Stimulated activated CD4-positive, alpha-beta T cell treated with anti-CD3 and anti-CD28 coated beads, Interleukin-12 subunit alpha, Interleukin-12 subunit beta, amount 100 ng/mL, for 48 hours (primary cell): Measurements from ENCODE around the gene FHOD3.
"Not testable (repeated sequence)": the region's sequence is repeated elsewhere in the genome, so short reads cannot be mapped to it uniquely, and the experiment has no call there.

Experiments used
- DNase-seq, 3 donors: peaks; one replicate each; pipeline ENCODE4 v3.0.0-alpha.2; 2020; ENCODE audit warnings: low read depth in 2 of 3, low spot score in 1 of 3

Gene FHOD3

DNA sequence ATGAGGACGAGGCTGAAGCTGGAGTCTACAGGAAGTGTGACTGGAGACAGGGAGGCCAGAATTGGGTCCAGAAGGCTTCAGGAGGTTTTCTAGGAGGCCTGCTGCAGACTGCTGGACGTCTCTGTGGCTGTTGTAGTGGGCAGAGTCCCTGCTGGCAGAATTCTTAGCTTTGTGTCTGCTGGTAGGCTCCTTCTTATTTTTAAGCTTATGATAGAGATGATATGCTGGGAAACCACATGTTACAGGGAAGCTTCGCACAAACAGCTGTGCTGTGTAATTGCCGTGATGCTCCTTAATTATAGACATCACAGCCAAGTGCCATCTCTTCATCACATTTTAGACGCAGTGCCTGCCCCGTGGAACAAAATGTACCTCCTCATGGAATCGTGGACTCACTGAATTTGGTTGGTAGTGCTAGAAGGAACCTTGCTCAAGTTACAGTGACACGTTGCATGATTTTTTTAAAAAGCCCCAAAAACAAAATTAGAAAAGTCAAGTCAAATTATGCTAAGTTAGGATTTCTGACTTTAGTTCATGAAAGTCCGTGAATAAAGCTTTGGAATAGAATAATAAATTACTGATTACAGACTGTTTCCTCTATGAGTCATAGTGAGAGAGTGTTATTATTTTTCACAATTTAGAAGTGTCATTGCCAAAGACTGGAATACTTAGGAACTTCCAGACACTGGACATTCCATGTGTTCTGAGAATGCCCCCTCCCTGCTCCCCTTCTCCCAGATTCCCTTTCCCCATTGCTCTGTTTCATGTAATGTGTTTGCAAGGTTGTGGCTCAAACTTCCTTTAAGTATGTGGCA lies 144.1 kb downstream of the FHOD3 start:
- no peak for DNase-seq

GRCh38 chr18:36442717-36443116 lies 145.2 kb downstream of the FHOD3 start:
- DNase-seq, result no peak

DNA sequence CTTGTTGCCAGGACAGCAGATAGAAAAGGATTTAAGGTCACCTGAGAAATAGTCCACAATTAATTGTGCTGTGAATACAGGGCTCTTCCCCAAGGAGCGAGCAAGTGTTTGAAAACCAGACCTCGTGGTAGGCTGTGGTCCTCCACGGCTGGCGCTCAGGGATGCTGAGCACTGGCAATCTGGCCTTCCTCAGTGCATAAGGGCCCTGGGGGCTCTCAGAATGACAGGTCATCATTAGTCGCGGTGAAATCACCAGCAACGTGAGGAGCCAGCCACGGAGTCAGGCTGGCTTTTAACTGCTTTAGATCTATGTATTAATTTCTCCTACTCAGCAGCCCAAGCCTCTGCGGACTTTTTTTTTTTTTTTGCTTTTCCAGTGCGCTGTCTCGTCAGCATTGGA lies 148.5 kb downstream of the FHOD3 start:
- DNase-seq, result no peak

DNA sequence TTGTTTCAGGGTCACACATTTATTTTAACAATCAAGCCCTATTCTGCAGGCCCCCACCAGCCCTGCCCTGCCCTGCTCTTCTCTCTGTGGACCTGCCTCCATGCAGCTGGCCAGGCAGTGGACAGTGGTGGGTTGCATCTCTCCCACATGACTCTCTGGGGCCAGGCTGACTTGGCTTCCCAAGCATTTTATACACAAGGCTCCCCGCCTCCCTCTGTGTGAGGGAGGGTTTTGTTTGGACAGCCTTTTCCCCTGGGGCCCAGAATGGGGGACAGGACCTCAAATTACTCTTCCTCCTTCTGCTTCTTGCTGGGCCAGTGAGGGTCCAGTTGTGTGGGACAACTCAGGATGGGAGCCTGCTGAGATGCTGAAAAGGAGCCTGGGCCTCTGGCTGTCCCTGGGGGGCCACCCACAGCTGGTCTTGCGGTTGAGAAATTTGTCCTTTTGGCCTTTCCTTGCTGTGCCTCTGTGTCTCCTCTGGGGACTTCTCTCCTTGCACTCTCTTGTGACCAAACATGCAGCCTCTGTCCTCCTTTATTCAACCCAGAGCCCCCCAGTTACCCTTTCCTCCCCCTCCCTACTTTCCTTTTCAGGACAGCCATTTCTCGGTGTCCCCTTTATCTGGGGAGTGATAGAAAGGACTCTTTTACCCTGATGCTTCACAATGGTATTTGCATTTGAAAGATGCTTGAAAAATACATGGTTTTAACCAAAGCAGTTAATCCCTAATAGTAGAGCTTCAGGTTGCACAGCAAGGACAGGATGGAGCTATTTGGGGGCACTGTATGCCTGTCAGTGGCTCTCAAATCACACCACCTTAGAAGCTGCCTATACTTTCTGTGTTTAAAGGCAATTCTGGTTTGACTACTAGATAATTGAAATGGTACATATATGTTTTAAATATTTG lies 151.1 kb downstream of the FHOD3 start:
- DNase-seq, result no peak

DNA sequence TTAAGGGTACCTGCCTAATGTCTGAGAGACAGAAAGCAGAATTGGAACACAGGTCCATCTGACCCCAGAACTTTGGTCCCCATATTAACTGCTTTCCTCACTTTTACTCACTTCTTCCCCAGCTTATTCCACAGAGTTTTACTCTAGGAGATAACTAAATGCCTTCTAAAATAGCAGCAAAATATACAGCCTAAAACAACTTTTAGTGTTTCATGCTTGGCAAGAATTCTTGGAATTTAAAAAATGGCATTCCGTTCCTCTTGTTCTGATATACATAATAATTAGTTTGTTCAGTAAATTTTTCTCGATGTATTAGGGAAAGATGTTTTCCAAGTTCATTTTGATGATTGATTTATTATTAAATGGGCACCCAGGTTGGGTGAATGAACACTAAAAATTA lies 151.9 kb downstream of the FHOD3 start:
- DNase-seq, result no peak

- DNase-seq, result no peak
These were observed 152.8 kb downstream of the FHOD3 start for GRCh38 chr18:36450264-36450663.

DNA sequence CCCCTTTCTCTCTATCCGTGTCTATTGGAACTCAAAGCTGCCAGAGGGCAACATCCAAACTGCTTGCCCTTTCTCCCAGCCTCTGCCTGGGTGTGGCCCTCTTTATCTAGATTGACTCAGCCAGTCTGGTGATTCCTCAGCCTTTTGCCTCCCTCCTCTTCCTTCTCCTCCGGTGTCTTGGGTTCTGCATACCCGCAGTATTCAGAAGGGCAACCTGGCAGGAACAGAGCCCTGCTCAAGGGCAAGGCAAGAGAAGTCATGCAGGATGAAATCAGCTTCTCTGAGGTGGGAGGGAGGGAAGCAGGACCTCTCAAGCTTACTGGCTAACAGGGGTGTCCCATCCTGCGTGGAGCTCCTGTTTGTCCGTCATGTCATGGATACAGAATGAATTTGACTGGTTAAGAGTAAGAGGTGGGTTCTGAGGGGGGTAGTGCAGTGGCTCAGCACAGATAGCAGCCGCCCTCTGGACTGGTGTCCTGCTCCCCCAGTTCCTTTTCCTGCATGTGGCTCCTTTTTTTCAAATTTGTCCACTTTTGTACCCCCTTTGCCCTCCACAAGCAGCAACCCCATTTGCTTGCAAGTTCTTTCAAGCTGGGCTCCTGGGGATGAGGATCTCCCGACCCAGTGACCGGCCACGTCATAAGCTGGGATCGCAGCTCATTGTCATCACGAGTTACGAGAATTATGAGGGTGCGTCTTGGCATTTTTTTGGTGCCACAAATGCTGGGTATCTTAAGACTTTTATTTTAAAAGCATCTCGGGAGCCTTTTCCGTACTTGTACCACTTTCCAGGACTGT lies 154.1 kb downstream of the FHOD3 start:
- no peak for DNase-seq

GRCh38 chr18:36454245-36454644 lies 156.7 kb downstream of the FHOD3 start:
- no peak for DNase-seq

GRCh38 chr18:36454848-36455458 lies 157.4 kb downstream of the FHOD3 start:
- no peak for DNase-seq

DNA sequence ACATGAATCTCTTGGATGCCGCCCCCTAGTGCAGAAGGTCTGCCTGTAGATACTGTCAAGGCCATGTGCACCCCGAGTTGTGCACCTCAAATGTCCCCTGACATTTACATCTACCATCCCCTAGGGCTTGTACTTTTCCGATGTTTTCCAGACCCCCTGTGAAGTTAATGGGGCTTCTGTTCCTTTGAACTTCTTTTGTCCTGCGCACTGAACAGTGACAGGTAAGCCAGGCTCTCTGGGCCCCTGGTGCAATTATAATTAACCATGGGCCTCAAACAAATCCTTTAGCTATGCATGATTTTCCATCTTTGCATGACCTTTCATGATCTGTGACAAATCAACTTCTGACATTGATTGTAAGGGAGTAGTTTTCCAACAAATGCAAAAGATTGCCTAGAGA lies 158.4 kb downstream of the FHOD3 start:
- DNase-seq, result no peak

DNA sequence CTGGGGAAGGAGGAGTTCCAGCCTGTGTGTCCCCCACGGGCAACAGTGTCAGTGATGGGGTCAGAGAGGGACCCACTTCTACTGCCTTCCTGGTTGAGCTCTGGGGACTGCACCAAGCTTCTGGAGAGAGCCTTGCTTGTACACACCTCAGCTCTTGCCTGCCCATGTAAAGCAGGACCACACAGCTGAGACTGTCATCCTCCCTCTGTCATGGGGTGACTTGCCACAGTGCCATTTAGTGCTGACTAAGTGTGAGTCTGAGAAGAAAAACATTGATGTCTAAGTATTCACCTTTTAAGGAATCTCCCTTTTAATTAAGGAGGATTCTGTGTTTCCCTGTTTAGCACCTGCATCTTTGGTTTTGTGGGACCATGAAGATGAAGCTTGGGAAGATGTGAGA lies 159.1 kb downstream of the FHOD3 start:
- no peak for DNase-seq

DNA sequence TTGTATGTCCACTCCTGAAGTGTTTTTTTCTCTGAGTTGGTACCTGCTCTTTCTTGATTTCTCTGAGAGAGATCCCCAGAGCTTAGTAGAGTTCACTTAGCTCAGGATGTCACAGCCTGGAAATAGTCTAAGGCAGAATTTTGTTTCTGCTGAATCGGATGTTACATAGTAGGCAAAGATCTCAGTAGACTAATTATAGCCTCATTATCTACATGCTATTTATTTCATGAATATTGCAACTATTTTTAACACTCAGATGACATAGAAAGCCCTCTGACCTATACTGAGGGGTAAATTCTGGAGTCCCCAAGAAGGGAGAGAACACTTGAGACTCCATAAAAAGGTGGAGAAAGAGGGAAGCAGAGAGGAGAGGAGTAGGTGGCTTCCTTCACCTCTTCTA lies 160.2 kb downstream of the FHOD3 start:
- DNase-seq, result no peak

GRCh38 chr18:36458306-36458705 lies 160.8 kb downstream of the FHOD3 start:
- no peak for DNase-seq

GRCh38 chr18:36459203-36459602 lies 161.7 kb downstream of the FHOD3 start:
- DNase-seq, result no peak

- DNase-seq, result no peak
These were observed 162.3 kb downstream of the FHOD3 start for GRCh38 chr18:36459786-36460185.

- DNase-seq, result no peak
These were observed 162.9 kb downstream of the FHOD3 start for GRCh38 chr18:36460324-36460850.

DNA sequence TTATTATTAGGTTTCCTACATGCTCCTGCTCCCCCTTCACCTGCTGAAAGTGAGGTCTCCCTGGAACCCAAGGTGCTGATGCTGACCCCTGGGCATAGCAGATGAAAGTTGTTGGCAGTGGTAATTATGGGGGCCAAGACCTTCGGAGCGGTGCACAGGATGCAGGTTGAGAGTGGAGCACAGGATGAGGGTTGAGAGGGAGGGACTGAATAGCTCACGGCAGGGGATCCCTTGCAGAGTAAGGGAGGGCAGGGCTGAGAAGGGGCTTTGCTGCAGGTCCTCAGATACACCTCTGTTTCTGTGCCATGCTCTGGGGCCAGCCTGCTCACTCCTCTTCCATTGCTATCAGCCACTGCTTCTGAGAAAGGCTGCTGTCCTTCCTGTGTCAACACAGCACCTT lies 163.3 kb downstream of the FHOD3 start:
- no peak for DNase-seq

DNA sequence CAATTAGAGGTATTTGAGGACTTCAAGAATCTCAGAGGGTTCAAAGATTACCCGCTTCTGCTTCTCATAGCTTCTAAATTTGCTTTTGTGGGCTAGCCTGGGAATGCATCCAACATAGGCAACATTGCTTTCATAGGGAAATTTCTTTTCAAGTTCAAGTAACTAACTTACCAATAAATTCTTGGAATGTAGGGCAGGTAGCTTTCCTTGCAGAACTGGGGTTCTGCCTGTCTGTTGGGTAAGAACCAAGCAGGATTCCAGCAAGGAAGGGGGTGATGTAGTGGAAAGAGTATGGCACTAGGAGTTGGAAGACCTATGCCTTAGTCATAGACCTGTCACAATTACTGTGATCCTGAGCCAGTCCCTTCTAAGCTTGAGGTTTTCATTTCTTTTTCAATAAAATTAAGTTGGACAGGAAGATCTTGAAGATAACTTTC lies 164.1 kb downstream of the FHOD3 start:
- no peak for DNase-seq

DNA sequence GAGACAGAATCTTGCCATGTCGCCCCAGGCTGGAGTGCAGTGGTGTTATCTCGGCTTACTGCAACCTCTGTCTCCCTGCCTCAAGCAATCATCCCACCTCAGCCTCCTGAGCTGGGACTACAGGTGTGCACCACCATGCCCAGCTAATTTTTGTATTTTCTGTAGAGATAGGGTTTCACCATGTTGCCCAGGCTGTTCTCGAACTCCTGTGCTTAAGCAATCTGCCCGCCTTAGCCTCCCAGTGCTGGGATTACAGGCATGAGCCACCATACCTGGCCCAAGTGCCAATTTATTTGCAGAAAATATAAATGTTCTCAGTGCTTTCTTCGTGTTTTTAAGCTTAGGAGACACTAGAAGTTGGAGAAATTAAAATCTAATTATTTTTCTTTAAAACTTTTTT lies 166.0 kb downstream of the FHOD3 start:
- not testable (repeated sequence) for DNase-seq

- DNase-seq, result no peak
These were observed 166.7 kb downstream of the FHOD3 start for GRCh38 chr18:36464126-36464651.
